Measurements from ENCODE around the gene NRG4.
"Not testable (repeated sequence)": the region's sequence is repeated elsewhere in the genome, so short reads cannot be mapped to it uniquely, and the experiment has no call there.

The NRG4 gene

GRCh38 chr15:75925440-75925839 is 86.8 kb downstream of the NRG4 start:
- no peak for DNase-seq

GRCh38 chr15:75924576-75924975 is 87.6 kb downstream of the NRG4 start:
- DNase-seq, result no peak

GRCh38 chr15:75923756-75924155 is 88.5 kb downstream of the NRG4 start:
- no peak for DNase-seq

- DNase-seq, result no peak
Observed at GRCh38 chr15:75921732-75922703, 90.2 kb downstream of the NRG4 start.

GRCh38 chr15:75920079-75920478 is 92.1 kb downstream of the NRG4 start:
- no peak for DNase-seq

GRCh38 chr15:75918135-75918534 is 94.1 kb downstream of the NRG4 start:
- DNase-seq, result no peak

GRCh38 chr15:75916978-75917377 is 95.2 kb downstream of the NRG4 start:
- DNase-seq, result no peak

GRCh38 chr15:75910355-75910754 is 101.9 kb downstream of the NRG4 start:
- DNase-seq, result not testable (repeated sequence)

- no peak for DNase-seq
Observed at GRCh38 chr15:75905231-75905630, 107.0 kb downstream of the NRG4 start.

- peak; percentile 90 for DNase-seq
Observed at GRCh38 chr15:75903331-75904239, 108.6 kb downstream of the NRG4 start, which contains the start of gene FBXO22. FBXO22 (plus strand) TSS chr15:75903878; CDS start chr15:75903964, 86 bp downstream.

GRCh38 chr15:75902129-75902557 is 110.1 kb downstream of the NRG4 start:
- DNase-seq, result no peak

- no peak for DNase-seq
Observed at GRCh38 chr15:75900577-75900976, 111.6 kb downstream of the NRG4 start.

- DNase-seq, result no peak
Observed at GRCh38 chr15:75895731-75896130, 116.5 kb downstream of the NRG4 start.

GRCh38 chr15:75891895-75892294 is 120.3 kb downstream of the NRG4 start:
- DNase-seq, result no peak
